GM19438 (cell line): Measurements from ENCODE around the gene PSMB10.
A peak's percentile ranks its signal among the peaks of the same experiment; 100 is the strongest.

ENCODE experiments used
- ATAC-seq: cut with Tn5 transposase; IDR thresholded peaks from one replicate; pipeline ENCODE4 v1.9.1; 2021; ENCODE audit warnings: low read depth; ENCODE audit not compliant: unreplicated experiment

PSMB10 gene

DNA sequence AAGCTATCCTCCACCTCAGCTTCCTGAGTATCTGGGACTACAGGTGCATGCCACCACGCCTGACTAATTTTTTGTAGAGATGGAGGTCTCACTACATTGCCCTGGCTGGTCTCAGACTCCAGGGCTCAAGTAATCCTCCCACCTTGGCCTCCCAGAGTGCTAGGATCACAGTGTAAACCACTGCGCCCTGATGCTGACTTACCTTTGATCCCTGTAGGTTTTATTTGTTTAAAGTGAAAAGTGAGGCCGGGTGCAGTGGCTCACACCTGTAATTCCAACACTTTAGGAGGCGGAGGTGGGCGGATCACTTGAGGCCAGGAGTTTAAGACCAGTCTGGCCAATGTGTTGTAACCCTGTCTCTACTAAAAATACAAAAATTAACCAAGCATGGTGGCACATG lies 34.9 kb downstream of the PSMB10 start:
- ATAC-seq, result no peak

GRCh38 chr16:67897231-67897630 lies 39.4 kb downstream of the PSMB10 start:
- no peak for ATAC-seq

- peak; percentile 8 for ATAC-seq
These were observed 42.8 kb downstream of the PSMB10 start for GRCh38 chr16:67893743-67894399.

- ATAC-seq, result peak; percentile 92
These were observed 43.5 kb downstream of the PSMB10 start, which contains the start of gene PSKH1 for GRCh38 chr16:67892899-67893742. TSS of gene PSKH1 (plus strand) at chr16:67893254. CDS start at chr16:67908750, 15,496 bp downstream.

DNA sequence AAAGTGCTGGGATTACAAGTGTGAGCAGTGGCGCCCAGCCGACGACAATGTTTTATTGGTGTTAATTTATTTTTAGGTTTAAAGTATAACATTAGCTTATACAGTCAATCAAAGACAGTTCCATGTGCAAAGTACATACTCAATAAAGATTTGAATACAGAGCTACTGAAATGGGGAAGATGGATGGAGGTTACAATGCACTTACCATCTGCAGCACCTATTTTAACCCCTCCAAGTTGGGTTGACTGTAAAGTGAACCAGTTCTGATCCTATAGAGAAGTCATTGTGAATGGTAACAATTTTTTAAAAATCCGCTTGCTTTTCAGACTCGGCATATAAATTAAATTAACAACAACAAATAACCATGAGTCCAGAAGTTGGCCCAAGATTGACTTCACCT lies 44.3 kb downstream of the PSMB10 start:
- no peak for ATAC-seq

DNA sequence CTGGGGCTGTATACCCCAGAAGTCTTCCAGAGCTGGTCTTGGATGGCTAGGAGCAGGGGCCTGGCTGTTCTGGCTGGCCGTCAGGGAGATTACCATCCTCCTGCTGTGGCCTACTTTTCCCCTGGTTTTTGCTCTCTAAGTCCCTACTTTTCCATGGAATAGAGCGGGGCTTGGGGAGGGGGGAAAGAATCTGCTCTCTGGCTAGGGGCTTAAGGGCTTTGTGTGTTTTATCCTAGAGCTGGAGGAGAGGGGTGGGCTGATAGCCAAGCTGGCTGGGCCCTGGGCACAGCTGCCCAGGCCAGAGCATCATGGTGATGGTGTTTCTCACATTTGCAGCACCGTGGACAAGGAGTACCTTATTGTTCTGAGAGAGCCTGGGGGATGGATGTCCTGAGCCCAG lies 48.3 kb downstream of the PSMB10 start:
- no peak for ATAC-seq

- no peak for ATAC-seq
These were observed 50.3 kb downstream of the PSMB10 start for GRCh38 chr16:67886387-67886786.

DNA sequence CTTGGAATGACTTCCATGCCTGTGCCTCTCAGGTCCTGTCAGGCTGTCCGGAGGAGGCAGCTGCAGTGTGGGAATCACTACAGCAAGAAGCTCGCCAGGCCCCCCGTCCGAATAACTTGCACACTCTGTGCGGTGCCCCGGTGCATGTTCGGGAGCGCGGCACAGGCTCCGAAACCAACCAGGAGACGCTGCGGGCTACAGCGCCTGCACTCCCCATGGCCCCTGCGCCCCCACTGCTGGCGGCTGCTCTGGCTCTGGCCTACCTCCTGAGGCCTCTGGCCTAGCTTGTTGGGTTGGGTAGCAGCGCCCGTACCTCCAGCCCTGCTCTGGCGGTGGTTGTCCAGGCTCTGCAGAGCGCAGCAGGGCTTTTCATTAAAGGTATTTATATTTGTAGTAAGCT lies 50.7 kb downstream of the PSMB10 start:
- ATAC-seq, result no peak

DNA sequence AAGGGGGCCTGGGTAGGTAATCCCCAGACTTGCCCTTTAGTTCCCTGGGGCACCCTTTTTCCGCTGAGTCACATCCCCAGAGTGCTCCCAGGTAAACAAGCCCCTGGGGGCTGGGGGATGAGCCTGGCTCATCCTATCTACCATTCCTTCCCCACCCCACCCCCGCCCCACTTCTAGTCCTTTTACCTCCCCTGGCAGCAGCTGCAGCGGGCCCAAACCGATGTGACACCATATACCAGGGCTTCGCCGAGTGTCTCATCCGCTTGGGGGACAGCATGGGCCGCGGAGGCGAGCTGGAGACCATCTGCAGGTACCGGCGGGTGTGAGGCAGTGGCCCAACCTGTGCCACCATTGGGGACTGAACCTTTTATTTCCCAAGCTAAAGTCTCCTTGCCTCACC lies 51.1 kb downstream of the PSMB10 start:
- ATAC-seq, result no peak

DNA sequence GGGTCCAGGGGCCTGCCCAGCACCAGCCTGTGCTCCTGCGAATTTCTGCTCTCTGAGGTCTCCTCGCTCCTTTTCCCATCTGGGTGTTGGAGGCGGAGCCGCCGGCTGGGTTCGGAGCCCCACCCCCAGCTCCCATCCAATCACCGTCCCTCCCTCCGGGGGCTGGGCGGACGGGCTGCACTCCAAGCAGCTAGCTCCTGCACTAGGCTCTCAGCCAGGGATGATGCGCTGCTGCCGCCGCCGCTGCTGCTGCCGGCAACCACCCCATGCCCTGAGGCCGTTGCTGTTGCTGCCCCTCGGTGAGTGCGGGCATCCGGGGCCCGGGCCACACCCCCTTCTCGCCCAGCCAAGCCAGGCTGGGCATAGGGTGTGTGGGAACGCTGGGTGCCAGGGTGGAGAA lies 52.0 kb downstream of the PSMB10 start, which contains the start of gene NRN1L:
Gene NRN1L (plus strand): TSS at position 202 of the 400 bp plus-strand sequence. CDS start 19 bp downstream, at position 221.
- no peak for ATAC-seq
